B cell (primary cell): ENCODE measurements around the gene TMEM79. TPM values are rescaled to one million over a fixed set of nuclear protein-coding genes. Genes with fewer than 3 reads are reported as not detected.

Source experiments
- ATAC-seq: fragments of 200-7000 bp; cut with Tn5 transposase; one replicate; pipeline ENCODE4 v1.10.0; 2021; ENCODE audit warnings: low read depth, mild to moderate bottlenecking, moderate number of reproducible peaks, moderate library complexity
- CTCF ChIA-PET: fragments of 350-600 bp; sonication (Branson Sonifier 250); formaldehyde crosslinking; loops from one replicate; lab custom pipeline; 2021; ENCODE audit warnings: antibody characterized with exemption, inconsistent platforms; lab: Charles Lee
- POLR2A ChIA-PET: fragments of 350-600 bp; sonication (Branson Sonifier 250); formaldehyde crosslinking; loops from one replicate; lab custom pipeline; 2021; ENCODE audit warnings: antibody characterized with exemption; lab: Charles Lee
- DNase-seq: peaks from one replicate; pipeline ENCODE4 v3.0.0; 2013
- H2AFZ ChIP-seq: 2 replicates; pipeline ENCODE4 v1.6.1; 2012; ENCODE audit warnings: mild to moderate bottlenecking, low read depth, low read length; ENCODE audit not compliant: insufficient read depth, poor library complexity, severe bottlenecking
- H3K27ac ChIP-seq, 2 donors: 1 replicate in 1 of 2; 2 replicates in 1 of 2; pipeline ENCODE4 v1.5.1; 2012 to 2013; ENCODE audit warnings: low read length in 2 of 2, mild to moderate bottlenecking in 2 of 2, moderate library complexity in 1 of 2
- H3K27me3 ChIP-seq, 4 experiments: fragments of 200-600 bp in 1 of 4; sonication (generic) in 1 of 4; replicated peaks in 1 of 4; 1 replicate in 2 of 4; 2 replicates in 2 of 4; pipeline versions ENCODE4 v1.6.1 to v1.7.0; 2013 to 2016; ENCODE audit warnings: low read length in 3 of 4, mild to moderate bottlenecking in 2 of 4, mixed read lengths in 1 of 4, moderate library complexity in 1 of 4; ENCODE audit not compliant: insufficient read depth in 4 of 4, control insufficient read depth in 3 of 4; ENCODE audit errors: control extremely low read depth in 1 of 4
- H3K36me3 ChIP-seq, 2 experiments: replicated peaks in 1 of 2; 1 replicate in 1 of 2; 2 replicates in 1 of 2; pipeline versions ENCODE4 v1.6.1 to v1.7.1; 2013; ENCODE audit warnings: low read length in 1 of 2; ENCODE audit not compliant: insufficient read depth in 2 of 2, control insufficient read depth in 1 of 2; ENCODE audit errors: control extremely low read depth in 1 of 2, extremely low read depth in 1 of 2
- H3K4me1 ChIP-seq, 2 donors: fragments of 200-600 bp in 1 of 2; sonication (generic) in 1 of 2; 1 replicate in 1 of 2; 2 replicates in 1 of 2; pipeline versions ENCODE4 v1.5.1 to v1.6.1; 2013 to 2017; ENCODE audit warnings: low read length in 2 of 2; ENCODE audit not compliant: control insufficient read depth in 2 of 2, insufficient read depth in 2 of 2
- H3K4me2 ChIP-seq: replicated peaks from 2 replicates; pipeline ENCODE3; 2012; ENCODE audit warnings: mild to moderate bottlenecking, low read depth, low read length; ENCODE audit not compliant: poor library complexity, severe bottlenecking
- H3K4me3 ChIP-seq, 5 experiments: fragments of 200-600 bp in 1 of 5; sonication (generic) in 1 of 5; 1 replicate in 3 of 5; 2 replicates in 2 of 5; pipeline versions ENCODE4 v1.5.1 to v1.7.0; 2011 to 2016; ENCODE audit warnings: low read length in 4 of 5, mild to moderate bottlenecking in 4 of 5, low read depth in 2 of 5, control low read depth in 1 of 5, moderate library complexity in 1 of 5; ENCODE audit not compliant: insufficient read depth in 1 of 5; ENCODE audit errors: control extremely low read depth in 1 of 5, extremely low read depth in 1 of 5
- H3K79me2 ChIP-seq: fragments of 200-600 bp; sonication (generic); one replicate; pipeline ENCODE4 v1.6.0; 2016; ENCODE audit warnings: low read length; ENCODE audit not compliant: control insufficient read depth, insufficient read depth
- H3K9ac ChIP-seq: fragments of 200-600 bp; sonication (generic); 2 replicates; pipeline ENCODE4 v1.6.1; 2017; ENCODE audit warnings: mild to moderate bottlenecking, low read length, moderate library complexity
- H3K9me3 ChIP-seq, 3 donors: one replicate each; pipeline versions ENCODE4 v1.6.1 to v1.7.1; 2013; ENCODE audit warnings: low read length in 2 of 3; ENCODE audit not compliant: control insufficient read depth in 2 of 3, insufficient read depth in 1 of 3; ENCODE audit errors: control extremely low read depth in 1 of 3
- H4K20me1 ChIP-seq: 2 replicates; pipeline ENCODE4 v1.6.0; 2012; ENCODE audit warnings: mild to moderate bottlenecking, low read length; ENCODE audit not compliant: insufficient read depth, control insufficient read depth, poor library complexity, severe bottlenecking
- H3K27ac Mint-ChIP-seq: one replicate; pipeline ENCODE4 v1.8.0; 2021; ENCODE audit warnings: mixed read lengths
- H3K27me3 Mint-ChIP-seq: one replicate; pipeline ENCODE4 v1.8.0; 2021; ENCODE audit warnings: mixed read lengths
- H3K4me1 Mint-ChIP-seq: one replicate; pipeline ENCODE4 v1.8.0; 2021; ENCODE audit warnings: mixed read lengths
- H3K4me3 Mint-ChIP-seq: one replicate; pipeline ENCODE4 v1.8.0; 2021; ENCODE audit warnings: mixed read lengths
- H3K9me3 Mint-ChIP-seq: one replicate; pipeline ENCODE4 v1.8.0; 2022; ENCODE audit warnings: mixed read lengths; ENCODE audit not compliant: insufficient read depth
- EZH2 ChIP-seq: IDR thresholded peaks from 2 replicates; pipeline ENCODE4 v1.6.1; 2012; ENCODE audit warnings: borderline replicate concordance, low read depth, mild to moderate bottlenecking, moderate library complexity, low read length; ENCODE audit not compliant: insufficient read depth, poor library complexity, severe bottlenecking
- WGBS: methylation state at CpG from one replicate; pipeline ENCODE4 v1.1.5; 2013; ENCODE audit warnings: missing lambda C conversion rate; ENCODE audit not compliant: insufficient coverage; 5-methylcytosine and 5-hydroxymethylcytosine counted together
- intact Hi-C: fragments of 100-400 bp; cut with micrococcal nuclease; formaldehyde crosslinking; loops from one replicate; pipeline ENCODE4 v1.10.0; 2022
- polyA plus RNA-seq: library from polyadenylated mRNA; depleted of rRNA; stranded (reverse); fragments of >200 nt; gene quantifications from 2 replicates; pipeline ENCODE4 v1.2.3, GENCODE V29; 2012
- total RNA-seq, 2 donors: library from RNA; stranded (reverse); fragments of 120-200 nt in 1 of 2; gene quantifications; 1 replicate in 1 of 2; 2 replicates in 1 of 2; pipeline versions ENCODE4 v1.2.3 to v1.2.4, GENCODE V29; 2013 to 2022
- TF ChIP-seq, protein P1 (sequence below): fragments of 200-600 bp; IDR thresholded peaks from one replicate; pipeline ENCODE4 v1.8.0; 2022; ENCODE audit warnings: antibody characterized with exemption, mild to moderate bottlenecking

TMEM79 gene
- total and polyA plus RNA-seq, 2 donors (not counting 1 experiment from before 2014, with no cell fraction given): 11.5 to 19.1 TPM

- Mint-ChIP-seq H3K9me3 (no peaks in the 10 kb centered on the region), H3K4me1 (peaks cover 39% of the 10 kb centered on the region), H3K4me3 (peak overlapping the region; percentile 98), H3K27me3 (no peaks in the 10 kb centered on the region), H3K27ac (peak overlapping the region; percentile 98)
- Histone ChIP-seq H3K27ac (peak overlapping the region; percentile 79 to 89), H3K9me3 (no peaks in the 10 kb centered on the region), H3K9ac (peak overlapping the region; percentile 91), H3K4me3 (peak overlapping the region; percentile 74 to 96 (median 83)), H3K4me1 (peaks cover 20 to 28% of the 10 kb centered on the region in 2 donors), H3K27me3 (no peaks in the 10 kb centered on the region), H3K4me2 (peak overlapping the region; percentile 80), H3K36me3 (peaks cover 0 to 26% of the 10 kb centered on the region in 2 experiments), H3K79me2 (peaks cover 63% of the 10 kb centered on the region), H2AFZ (peak overlapping the region; percentile 86), H4K20me1 (peaks cover 24% of the 10 kb centered on the region)
- ChIA-PET CTCF (interaction anchor here (0.6 to 1.5 kb wide), 6 partner anchors 11 to 229 kb away, joined by 3 to 4 read pairs (median 3); partner anchors contain the start of gene UBQLN4), POLR2A (interaction anchor here (2.2 to 2.8 kb wide), 2 partner anchors 10 to 69 kb away, joined by 5 to 9 read pairs; partner anchors contain the start of gene PMF1)
- TF ChIP-seq, protein P1, sequence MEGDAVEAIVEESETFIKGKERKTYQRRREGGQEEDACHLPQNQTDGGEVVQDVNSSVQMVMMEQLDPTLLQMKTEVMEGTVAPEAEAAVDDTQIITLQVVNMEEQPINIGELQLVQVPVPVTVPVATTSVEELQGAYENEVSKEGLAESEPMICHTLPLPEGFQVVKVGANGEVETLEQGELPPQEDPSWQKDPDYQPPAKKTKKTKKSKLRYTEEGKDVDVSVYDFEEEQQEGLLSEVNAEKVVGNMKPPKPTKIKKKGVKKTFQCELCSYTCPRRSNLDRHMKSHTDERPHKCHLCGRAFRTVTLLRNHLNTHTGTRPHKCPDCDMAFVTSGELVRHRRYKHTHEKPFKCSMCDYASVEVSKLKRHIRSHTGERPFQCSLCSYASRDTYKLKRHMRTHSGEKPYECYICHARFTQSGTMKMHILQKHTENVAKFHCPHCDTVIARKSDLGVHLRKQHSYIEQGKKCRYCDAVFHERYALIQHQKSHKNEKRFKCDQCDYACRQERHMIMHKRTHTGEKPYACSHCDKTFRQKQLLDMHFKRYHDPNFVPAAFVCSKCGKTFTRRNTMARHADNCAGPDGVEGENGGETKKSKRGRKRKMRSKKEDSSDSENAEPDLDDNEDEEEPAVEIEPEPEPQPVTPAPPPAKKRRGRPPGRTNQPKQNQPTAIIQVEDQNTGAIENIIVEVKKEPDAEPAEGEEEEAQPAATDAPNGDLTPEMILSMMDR: no peak
- TF ChIP-seq EZH2: no peak
- 7% methylated on average over 18 of the region's 22 CpGs for WGBS
- intact Hi-C loops: loop anchor here (1.0 to 5.0 kb wide), 6 partner anchors 56 to 1955 kb away; partner anchors contain the start of genes ATP8B2, CCT3, LAMTOR2 and PMF1
- ATAC-seq: no peak
- peak; percentile 44 for DNase-seq
Observed at GRCh38 chr1:156281693-156282478, 2.2 kb upstream of the TMEM79 start.
